Colonic mucosa (tissue), 4 donors: ENCODE measurements around the gene IP6K1. TPM values are rescaled to one million over a fixed set of nuclear protein-coding genes. Genes with fewer than 3 reads are reported as not detected.

Experiments
- DNase-seq: peaks from one replicate; pipeline ENCODE4 v3.0.0-alpha.2; 2020
- H3K27ac ChIP-seq: fragments of 200-600 bp; one replicate; pipeline ENCODE4 v1.8.0; 2021
- H3K27me3 ChIP-seq: fragments of 200-600 bp; one replicate; pipeline ENCODE4 v1.8.0; 2021
- H3K36me3 ChIP-seq: fragments of 200-600 bp; one replicate; pipeline ENCODE4 v1.8.0; 2021
- H3K4me1 ChIP-seq: fragments of 200-600 bp; one replicate; pipeline ENCODE4 v1.8.0; 2021; ENCODE audit warnings: mild to moderate bottlenecking
- H3K4me3 ChIP-seq: fragments of 200-600 bp; one replicate; pipeline ENCODE4 v1.8.0; 2021
- H3K9ac ChIP-seq, 2 donors: one replicate each; pipeline ENCODE4 v1.7.0; 2013; ENCODE audit warnings: control low read depth in 2 of 2, low read depth in 2 of 2, low read length in 2 of 2
- H3K9me3 ChIP-seq: fragments of 200-600 bp; one replicate; pipeline ENCODE4 v1.8.0; 2021
- intact Hi-C: fragments of 100-400 bp; cut with DNase I; formaldehyde crosslinking; loops from one replicate; pipeline ENCODE4 v1.14.1; 2022
- total RNA-seq, 2 donors: library from RNA; stranded (reverse); fragmentation: NEBNext Ultra II Directional in 1 of 2; extraction: Animal tissue kit (Norgen Biotek cat#: 25700) in 1 of 2; gene quantifications; one replicate each; pipeline ENCODE4 v1.2.1, GENCODE V29; 2021
- TF ChIP-seq, protein P1 (sequence below): fragments of 200-600 bp; IDR thresholded peaks from one replicate; pipeline ENCODE4 v1.8.0; 2022; ENCODE audit warnings: antibody characterized with exemption, mild to moderate bottlenecking
- donor health status: healthy.
- donor health status: DM: no; HTN: no; CAD: no.
- donor health status: DM: no; HTN: no; CAD: no.

IP6K1 gene
- total RNA-seq, 2 donors from 2014 or later: 26.8 to 33.7 TPM

DNA sequence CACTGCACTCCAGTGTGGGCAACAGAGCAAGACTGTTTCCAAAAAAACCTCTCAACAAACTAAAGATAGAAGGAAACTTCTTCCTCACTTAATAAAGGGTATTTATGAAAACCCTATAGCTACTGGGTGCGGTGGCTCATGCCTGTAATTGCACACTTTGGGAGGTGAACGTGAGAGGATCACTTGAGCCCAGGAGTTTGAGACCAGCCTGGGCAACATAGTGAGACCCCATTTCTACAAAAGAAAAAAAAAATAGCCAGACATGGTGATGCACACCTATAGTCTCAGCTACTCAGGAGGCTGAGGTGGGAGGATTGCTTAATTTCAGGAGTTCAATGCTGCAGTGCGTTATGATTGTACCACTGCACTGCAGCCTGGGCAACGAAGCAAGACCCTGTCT is 22.4 kb downstream of the IP6K1 start:
- no peak overlapping the region for H3K9ac ChIP-seq
- H3K36me3 ChIP-seq: no peaks in the 10 kb centered on the region
- H3K9me3 ChIP-seq: no peaks in the 10 kb centered on the region
- H3K27me3 ChIP-seq: no peaks in the 10 kb centered on the region
- TF ChIP-seq, protein P1, sequence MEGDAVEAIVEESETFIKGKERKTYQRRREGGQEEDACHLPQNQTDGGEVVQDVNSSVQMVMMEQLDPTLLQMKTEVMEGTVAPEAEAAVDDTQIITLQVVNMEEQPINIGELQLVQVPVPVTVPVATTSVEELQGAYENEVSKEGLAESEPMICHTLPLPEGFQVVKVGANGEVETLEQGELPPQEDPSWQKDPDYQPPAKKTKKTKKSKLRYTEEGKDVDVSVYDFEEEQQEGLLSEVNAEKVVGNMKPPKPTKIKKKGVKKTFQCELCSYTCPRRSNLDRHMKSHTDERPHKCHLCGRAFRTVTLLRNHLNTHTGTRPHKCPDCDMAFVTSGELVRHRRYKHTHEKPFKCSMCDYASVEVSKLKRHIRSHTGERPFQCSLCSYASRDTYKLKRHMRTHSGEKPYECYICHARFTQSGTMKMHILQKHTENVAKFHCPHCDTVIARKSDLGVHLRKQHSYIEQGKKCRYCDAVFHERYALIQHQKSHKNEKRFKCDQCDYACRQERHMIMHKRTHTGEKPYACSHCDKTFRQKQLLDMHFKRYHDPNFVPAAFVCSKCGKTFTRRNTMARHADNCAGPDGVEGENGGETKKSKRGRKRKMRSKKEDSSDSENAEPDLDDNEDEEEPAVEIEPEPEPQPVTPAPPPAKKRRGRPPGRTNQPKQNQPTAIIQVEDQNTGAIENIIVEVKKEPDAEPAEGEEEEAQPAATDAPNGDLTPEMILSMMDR: no peak
- no peak for DNase-seq
- no peaks in the 10 kb centered on the region for H3K4me1 ChIP-seq
- no peak overlapping the region for H3K27ac ChIP-seq
- H3K4me3 ChIP-seq: no peak overlapping the region
- intact Hi-C loops: no loop called here

DNA sequence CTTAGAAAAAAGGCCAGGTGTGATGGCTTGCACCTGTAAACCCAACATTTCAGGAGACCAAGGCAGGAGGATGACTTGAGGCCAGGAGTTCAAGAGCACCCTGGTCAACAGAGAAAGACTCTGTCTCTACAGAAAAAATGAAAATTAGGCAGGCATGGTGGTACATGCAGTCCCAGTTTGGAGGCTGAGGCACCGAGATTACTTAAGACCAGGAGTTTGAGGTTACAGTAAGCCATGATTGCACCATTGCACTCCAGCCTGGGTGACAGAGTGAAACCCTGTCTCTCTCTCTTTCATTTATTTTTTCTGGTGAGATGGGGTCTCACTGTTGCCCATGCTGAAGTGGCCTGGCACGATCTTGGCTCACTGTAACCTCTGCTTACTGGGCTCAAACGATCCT is 24.7 kb downstream of the IP6K1 start:
- Histone ChIP-seq H3K9ac (no peak overlapping the region), H3K27ac (no peak overlapping the region), H3K4me3 (no peak overlapping the region), H3K27me3 (no peaks in the 10 kb centered on the region), H3K9me3 (no peaks in the 10 kb centered on the region), H3K4me1 (no peaks in the 10 kb centered on the region), H3K36me3 (no peaks in the 10 kb centered on the region)
- TF ChIP-seq, protein P1: no peak
- no peak for DNase-seq
- intact Hi-C loops: no loop called here

DNA sequence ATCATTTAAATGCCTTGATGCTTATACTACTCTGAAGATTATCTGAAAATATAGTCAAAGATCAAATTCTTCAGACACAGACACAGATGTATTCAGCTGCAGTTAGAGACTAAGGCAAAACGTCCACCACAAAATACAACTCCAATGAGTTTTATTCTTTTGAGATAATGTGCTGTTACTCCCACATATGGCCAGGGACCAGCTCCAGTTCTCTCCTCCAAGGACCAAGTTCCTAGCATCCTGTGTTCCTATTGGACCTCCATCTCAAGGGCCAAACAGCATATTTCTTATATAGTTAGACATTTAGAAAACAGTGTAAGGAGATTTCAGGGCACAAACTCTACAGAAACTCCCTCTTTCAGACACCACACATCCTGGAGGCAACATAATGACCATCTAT is 27.1 kb downstream of the IP6K1 start:
- H3K4me3 ChIP-seq: no peak overlapping the region
- H3K9me3 ChIP-seq: no peaks in the 10 kb centered on the region
- no peak overlapping the region for H3K27ac ChIP-seq
- no peak overlapping the region for H3K9ac ChIP-seq
- H3K27me3 ChIP-seq: no peaks in the 10 kb centered on the region
- H3K36me3 ChIP-seq: no peaks in the 10 kb centered on the region
- TF ChIP-seq, protein P1: no peak
- intact Hi-C loops: no loop called here
- no peak for DNase-seq
- H3K4me1 ChIP-seq: no peaks in the 10 kb centered on the region

DNA sequence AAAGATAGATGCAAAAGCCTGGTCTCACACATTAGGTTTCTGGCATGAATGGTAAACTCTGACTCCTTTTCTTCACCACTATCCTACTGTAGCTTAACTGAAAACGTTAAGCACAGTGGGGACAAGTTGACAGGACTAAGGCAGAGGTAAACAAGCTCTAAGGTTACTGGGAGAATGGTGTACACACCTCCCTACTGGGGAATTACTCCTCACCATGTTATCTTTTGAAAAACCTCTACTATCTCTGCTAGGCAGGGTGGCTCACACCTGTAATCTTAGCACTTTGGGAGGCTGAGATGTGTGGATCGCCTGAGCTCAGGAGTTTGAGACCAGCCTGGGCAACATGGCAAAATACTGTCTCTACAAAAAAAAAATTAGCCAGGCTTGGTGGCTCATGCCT is 29.1 kb downstream of the IP6K1 start:
- TF ChIP-seq, protein P1: no peak
- Histone ChIP-seq H3K27ac (no peak overlapping the region), H3K4me3 (no peak overlapping the region), H3K9me3 (no peaks in the 10 kb centered on the region), H3K27me3 (no peaks in the 10 kb centered on the region), H3K36me3 (no peaks in the 10 kb centered on the region), H3K9ac (no peak overlapping the region), H3K4me1 (no peaks in the 10 kb centered on the region)
- no peak for DNase-seq
- intact Hi-C loops: no loop called here

DNA sequence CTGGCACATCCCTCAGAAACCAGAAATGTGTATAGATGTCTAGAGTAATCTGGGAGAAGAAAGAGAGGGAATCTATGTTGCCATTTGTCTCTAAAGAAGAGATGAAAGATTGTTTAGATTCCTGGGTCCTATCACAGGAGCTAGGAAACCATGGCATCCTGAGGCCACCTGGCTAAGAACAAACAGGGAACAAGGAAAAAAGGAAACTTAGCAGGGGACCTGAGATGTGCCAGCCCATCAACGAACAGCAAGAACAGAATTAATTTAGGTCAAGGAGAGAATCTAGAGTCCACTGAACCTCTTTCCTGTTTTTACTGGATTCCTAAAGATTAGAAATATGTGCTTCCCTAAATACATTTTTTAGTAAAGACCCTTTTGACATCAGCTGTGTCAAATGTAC is 30.3 kb downstream of the IP6K1 start:
- DNase-seq: no peak
- Histone ChIP-seq H3K27me3 (no peaks in the 10 kb centered on the region), H3K9ac (no peak overlapping the region), H3K9me3 (no peaks in the 10 kb centered on the region), H3K27ac (no peak overlapping the region), H3K4me1 (no peaks in the 10 kb centered on the region), H3K4me3 (no peak overlapping the region), H3K36me3 (no peaks in the 10 kb centered on the region)
- intact Hi-C loops: no loop called here
- TF ChIP-seq, protein P1: no peak

DNA sequence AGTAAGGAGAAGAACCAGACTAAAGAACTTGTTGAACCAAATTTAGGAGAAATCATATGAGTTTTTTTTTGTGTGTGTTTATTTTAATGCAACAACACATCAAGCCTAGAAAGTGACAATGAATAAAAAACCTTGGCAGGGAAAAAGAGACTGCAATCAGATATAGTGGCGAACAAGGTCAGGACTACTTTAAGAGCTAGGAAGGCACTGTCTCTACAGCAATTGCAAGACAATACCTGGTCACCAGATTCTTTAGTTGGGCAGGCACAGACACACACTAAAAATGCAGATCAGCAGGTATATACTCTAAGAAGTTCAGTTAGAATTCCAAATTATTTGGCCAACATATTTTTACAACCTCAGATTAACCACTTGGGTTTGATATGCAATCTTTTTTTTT is 31.8 kb downstream of the IP6K1 start:
- no peaks in the 10 kb centered on the region for H3K4me1 ChIP-seq
- H3K9ac ChIP-seq: no peak overlapping the region
- no peaks in the 10 kb centered on the region for H3K36me3 ChIP-seq
- DNase-seq: no peak
- intact Hi-C loops: no loop called here
- TF ChIP-seq, protein P1: no peak
- H3K9me3 ChIP-seq: no peaks in the 10 kb centered on the region
- no peak overlapping the region for H3K27ac ChIP-seq
- H3K27me3 ChIP-seq: no peaks in the 10 kb centered on the region
- no peak overlapping the region for H3K4me3 ChIP-seq
